ENCODE measurements around the gene THRA. TPM values are rescaled to one million over a fixed set of nuclear protein-coding genes. Genes with fewer than 3 reads are reported as not detected.

The THRA gene
- total and polyA plus RNA-seq, 12 donors, result 29.8 to 102 (median 67.1) TPM

- H3K4me3 ChIP-seq, result peak overlapping the region in 5 of 10 donors; percentile 90 to 100 (median 100)
- no peaks in the 10 kb centered on the region for H3K27me3 ChIP-seq
- TF ChIP-seq CTCF (IDR thresholded peaks at IDR 0.05), result no peak
- 59 to 60% methylated on average over 11 of the region's 11 CpGs for WGBS, 2 donors
- intact Hi-C loops (cut with DNase I), result loop anchor here in 2 of 10 donors (10.0 kb wide), 1 partner anchor 49 kb away; no protein-coding TSS in a partner anchor
- no peaks in the 10 kb centered on the region for H3K9me3 ChIP-seq
- peaks cover 43 to 81% (median 74%) of the 10 kb centered on the region in 9 donors for H3K4me1 ChIP-seq
- DNase-seq, result no peak
- no peak for ATAC-seq
- peak overlapping the region; percentile 69 to 100 (median 98) for H3K27ac ChIP-seq
- H3K36me3 ChIP-seq, result no peaks in the 10 kb centered on the region
Measured at GRCh38 chr17:40065769-40066510, 3.2 kb downstream of the THRA start.

DNA sequence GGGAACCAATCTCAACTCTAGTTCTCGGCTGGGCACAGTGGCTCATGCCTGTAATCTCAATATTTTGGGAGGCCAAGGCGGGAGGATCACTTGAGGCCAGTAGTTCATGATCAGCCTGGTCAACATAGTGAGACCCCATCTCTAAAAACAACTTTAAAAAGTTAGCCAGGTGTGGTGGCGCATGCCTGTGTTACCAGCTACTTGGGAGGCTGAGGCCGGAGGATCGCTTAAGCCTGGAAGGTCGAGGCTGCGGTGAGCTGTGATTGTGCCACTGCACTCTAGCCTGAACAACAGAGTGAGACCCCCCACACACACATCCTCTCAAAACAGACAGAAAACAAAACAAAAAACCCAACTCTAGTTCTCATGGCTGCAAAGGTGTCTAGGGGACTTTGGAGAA is 4.9 kb downstream of the THRA start:
- H3K4me1 ChIP-seq, result peaks cover 60 to 92% (median 87%) of the 10 kb centered on the region in 9 donors
- H3K4me3 ChIP-seq, result peak overlapping the region in 1 of 10 donors; percentile 48
- WGBS, 2 donors, result 90 to 92% methylated on average over 7 of the region's 7 CpGs
- no peak for DNase-seq
- TF ChIP-seq CTCF (IDR thresholded peaks at IDR 0.05), result no peak
- H3K27ac ChIP-seq, result peak overlapping the region; percentile 34 to 99 (median 90)
- no peaks in the 10 kb centered on the region for H3K9me3 ChIP-seq
- H3K36me3 ChIP-seq, result no peaks in the 10 kb centered on the region
- no peaks in the 10 kb centered on the region for H3K27me3 ChIP-seq
- no peak for ATAC-seq
- intact Hi-C loops (cut with DNase I), result loop anchor here in 2 of 10 donors (10.0 kb wide), 1 partner anchor 47 kb away; no protein-coding TSS in a partner anchor

- DNase-seq, result peak in 1 of 2 donors; percentile 11
Measured at GRCh38 chr17:40068129-40068581, 5.4 kb downstream of the THRA start.

More at GRCh38 chr17:40068129-40068581, 5.4 kb downstream of the THRA start:
- Histone ChIP-seq H3K4me3 (peak overlapping the region in 6 of 10 donors; percentile 28 to 48 (median 40)), H3K36me3 (no peaks in the 10 kb centered on the region), H3K9me3 (no peaks in the 10 kb centered on the region), H3K27me3 (no peaks in the 10 kb centered on the region), H3K27ac (peak overlapping the region; percentile 34 to 99 (median 90)), H3K4me1 (peaks cover 65 to 96% (median 91%) of the 10 kb centered on the region in 9 donors)
- intact Hi-C loops (cut with DNase I), result loop anchor here in 2 of 10 donors (10.0 kb wide), 1 partner anchor 47 kb away; no protein-coding TSS in a partner anchor
- WGBS, 2 donors, result 31 to 38% methylated on average over 4 of the region's 4 CpGs
- no peak for ATAC-seq
- no peak for TF ChIP-seq CTCF (IDR thresholded peaks at IDR 0.05)
